Activated CD8-positive, alpha-beta memory T cell treated with anti-CD3 and anti-CD28 coated beads, Interleukin-2, amount 50 U/mL, for 4 hours (primary cell): Measurements from ENCODE around the gene MFN2.

ENCODE experiments used
- DNase-seq: peaks from one replicate; pipeline ENCODE4 v3.0.0-alpha.2; 2020

The MFN2 gene

DNA sequence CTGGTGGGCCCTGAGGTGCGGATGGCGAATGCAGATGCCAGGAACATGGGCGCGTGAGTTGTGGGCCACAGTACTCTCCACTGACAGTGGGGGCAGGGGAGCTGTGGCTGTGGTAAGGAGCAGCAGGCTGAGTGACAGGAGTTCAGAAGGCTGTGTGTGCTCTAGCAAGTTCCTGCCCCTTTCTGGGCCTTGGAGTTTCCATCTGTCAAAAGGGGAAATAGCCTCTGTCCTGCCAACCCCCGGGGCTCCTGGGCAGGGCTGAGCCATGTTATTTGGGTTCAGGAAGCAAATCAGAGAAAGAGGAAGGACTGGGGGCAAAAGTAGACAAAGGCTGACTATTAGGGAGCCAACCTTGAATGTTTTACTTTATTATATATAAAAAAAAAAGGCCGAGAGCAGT, 19.5 kb upstream of the MFN2 start:
- DNase-seq: no peak

DNA sequence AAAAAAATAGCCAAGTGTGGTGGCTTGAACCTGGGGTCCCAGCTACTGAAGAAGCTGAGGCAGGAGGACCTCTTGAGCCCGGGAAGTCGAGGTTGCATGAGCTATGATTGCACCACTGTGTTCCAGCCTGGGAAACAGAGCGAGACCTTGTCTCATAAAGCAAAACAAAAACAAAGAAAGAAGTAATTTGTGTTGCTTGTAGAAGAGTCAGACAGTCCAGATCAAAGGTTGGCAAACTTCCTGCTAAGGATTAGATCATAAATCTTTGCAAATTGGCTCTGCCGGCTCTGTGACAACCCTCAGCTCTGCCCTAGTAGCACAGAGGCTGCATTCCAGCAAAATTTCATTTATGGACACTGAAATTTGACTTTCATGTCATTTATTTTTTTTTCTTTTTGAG, 19.0 kb upstream of the MFN2 start:
- DNase-seq: no peak

DNA sequence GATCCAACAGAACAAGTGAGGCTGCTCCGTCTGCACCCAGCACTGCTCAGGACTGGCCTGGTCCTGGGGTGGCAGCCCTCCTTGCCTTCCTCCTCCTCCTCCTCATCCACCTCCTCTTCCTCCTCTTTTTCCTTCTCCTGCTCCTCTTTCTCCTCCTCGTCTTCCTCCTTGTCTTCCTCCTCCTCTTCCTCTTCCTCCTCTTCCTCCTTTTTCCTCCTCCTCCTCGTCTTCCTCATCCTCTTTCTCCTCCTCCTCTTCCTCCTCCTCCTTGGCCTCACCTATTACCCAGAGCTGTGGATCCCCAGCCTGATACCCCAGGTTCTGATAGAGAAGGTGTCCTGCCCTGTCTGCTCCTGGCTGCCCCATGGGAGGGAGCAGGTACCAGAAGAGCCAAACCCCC, 16.6 kb upstream of the MFN2 start:
- DNase-seq: no peak

DNA sequence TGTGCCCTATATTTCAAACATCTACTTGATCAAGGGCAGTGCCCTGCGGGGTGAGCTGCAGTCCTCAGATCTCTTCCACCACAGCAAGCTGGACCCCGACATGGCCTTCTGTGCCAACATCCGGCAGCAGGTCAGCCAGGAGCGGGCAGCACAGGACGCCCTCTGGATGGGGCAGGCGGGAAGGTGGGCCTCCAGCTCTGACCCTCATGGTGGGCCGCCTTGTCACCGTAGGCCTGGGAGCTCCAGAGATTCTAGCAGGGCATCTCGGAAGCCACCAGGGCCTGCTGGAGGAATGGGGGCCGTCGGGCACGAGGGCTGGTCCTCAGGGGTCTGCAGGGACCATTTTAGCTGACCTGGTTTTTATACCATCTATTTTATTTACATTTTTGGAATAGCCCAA, 15.6 kb upstream of the MFN2 start:
- DNase-seq: no peak

DNA sequence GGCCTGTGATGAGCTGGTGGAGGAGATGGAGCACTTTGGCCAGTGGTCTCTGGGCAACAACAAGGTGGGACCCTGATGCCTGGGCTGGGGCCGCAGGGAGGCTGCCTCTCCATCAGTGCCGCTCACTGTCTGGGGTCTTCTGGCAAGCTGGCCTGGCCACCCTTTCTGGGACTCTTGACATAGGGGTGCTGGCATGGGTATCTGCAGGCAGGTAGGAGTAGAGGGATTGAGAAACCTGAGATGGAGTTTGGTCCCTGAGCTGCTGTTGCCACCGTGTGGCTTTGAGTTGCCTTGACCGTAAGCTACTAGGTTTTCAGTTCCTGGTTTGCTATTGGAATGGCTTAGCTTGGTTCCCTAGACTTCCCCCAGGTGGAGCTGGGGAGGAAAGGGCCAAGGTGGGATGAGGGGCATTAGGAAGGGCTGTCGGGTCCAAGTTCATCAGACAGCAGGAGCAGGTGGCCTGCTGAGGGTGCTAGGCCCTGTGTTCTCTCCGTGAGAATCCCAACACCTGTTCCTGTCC, 13.2 kb upstream of the MFN2 start:
- no peak for DNase-seq

DNA sequence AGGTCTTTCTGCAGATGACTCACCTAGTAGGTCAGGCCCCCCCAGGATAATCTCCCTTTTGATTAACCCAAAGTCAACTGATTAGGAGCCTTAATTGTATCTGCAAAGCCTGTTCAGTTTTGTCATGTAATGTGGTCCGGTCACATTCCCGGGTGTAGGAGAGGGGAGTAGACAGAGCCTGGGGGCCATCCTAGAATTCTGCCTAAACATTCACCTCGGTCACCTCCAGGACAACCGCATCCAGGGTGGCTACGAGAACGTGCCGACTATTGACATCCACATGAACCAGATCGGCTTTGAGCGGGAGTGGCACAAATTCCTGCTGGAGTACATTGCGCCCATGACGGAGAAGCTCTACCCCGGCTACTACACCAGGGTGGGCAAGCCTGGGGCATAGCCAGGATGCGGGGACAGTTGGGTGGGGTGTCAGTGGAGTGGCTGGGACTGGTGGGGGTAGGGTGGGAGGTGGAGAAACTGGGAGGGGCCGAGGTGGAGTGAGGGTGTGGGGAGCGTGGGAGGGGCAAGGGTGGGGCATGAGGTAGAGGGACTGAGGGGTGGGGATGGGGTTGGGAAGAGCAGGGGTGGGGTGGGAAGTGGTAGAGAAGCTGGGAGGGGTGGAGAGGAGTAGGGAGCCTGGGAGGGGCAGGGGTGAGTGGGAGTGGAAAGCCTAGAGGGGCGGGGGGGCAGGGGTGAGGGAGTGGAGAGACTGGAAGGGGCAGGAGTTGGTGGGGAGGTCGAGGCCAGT, 9.6 kb upstream of the MFN2 start:
- DNase-seq: no peak

DNA sequence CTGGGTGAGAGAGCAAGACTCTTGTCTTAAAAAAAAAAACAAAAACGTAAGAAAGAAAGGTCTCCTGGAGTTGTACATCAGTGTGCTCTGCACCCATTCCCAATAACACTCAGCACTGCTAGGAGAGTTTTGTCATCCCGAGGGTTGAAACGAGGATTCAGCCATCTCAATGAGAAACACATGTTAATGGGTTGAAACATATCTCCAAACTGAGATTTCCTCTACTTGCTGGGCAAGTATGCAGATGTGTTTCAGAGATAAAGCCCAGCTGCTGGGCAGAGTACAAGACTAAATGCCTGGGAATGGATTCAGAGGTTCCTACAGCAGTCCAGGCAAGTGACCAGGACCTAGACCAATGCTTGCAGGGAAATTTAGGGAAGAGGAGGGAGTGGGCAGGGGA, 2.6 kb upstream of the MFN2 start:
- DNase-seq: no peak

DNA sequence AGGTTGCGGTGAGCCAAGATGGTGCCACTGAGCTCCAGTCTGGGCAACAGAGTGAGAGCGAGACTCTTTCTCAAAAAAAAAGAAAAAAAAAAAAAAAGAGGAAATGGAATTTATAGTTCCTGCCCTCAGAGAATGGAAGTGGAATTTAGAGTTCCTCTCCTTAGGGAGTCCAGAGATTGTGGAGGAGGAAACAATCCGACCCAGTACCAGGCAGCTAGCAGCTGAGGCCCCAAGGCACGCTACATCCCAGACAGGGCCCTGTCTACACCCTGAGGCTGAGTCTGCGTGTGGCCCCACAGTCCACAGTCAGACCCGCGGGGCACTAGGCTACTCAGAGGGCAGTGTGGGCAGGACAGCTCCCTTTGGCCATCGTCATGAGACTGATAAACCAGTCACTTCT, 1.9 kb upstream of the MFN2 start:
- DNase-seq: no peak

DNA sequence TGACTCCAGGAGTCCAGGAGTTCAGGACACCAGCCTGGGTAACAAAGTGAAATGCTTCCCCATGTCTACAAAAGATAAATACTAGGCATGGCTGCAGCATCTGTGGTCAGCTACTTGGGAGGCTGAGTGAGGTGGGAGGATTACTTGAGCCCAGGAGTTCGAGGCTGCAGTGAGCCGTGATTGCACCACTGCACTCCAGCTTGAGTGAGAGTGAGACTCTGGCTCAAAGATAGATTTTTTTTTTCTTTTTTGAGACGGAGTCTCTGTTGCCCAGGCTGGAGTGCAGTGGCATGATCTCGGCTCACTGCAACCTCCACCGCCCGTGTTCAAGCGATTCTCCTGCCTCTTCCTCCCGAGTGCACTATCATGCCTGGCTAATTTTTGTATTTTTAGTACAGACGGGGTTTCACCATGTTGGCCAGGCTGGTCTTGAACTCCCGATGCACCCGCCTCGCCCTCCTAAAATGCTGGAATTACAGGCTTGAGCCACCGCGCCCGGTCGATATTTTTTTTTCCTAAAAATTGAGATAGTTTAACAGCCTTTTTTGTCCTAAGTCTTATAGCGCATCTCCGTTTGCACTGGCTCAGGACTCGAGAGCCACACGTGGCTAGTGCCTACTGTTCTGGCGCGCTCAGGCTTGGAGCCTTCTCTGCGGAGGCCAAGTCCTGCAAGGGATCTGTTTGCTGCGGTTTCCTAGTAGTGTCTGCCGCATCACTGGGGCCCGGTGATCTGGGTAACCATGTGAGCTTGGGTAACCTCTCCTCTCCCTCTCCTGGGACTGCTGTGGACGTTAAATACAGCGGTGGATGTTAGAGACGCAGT, 1.0 kb upstream of the MFN2 start:
- no peak for DNase-seq

DNA sequence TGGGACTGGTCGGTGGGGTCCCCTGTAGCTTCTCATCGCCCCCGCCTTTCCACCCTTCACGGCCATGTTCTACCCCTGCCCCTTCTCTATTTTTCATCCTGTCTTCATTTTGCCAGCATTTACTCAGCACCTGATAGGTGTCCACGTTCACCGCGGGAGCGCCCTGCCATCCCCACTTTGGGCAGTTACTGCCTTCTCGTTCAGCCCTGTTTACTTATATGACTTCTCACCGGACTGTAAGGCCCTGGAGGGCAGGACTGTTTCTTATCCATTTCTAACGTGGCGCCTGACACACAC, 380 bp downstream of the MFN2 start:
- no peak for DNase-seq

DNA sequence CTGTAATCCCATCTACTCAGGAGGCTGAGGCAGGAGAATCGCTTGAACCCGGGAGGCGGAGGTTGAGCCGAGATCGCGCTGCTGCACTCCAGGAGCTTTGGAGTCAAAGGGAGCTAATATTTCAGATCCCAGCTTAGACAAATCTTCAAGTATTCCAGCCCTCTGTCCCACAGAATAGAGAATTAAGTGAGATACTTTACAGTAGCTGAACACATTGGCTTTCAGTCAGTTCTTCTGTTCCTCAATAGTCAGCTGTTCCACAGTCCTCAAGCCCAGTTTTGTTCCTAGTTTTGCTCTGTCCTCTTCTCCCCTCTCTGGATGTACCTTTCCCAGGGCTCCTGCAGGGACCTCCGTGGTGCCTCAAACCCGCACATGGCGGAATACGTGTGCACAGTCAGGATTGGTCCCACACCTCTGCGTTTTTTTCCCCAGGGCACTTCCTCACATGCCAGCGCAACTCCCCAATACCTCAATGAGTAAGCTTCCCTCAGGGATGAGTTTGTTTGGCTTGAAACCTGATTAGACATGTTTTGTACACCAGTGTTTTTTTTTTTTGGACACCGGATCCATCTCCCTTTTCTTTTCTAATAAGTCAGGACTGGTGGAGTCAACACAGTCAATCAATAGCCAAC, 1.2 kb downstream of the MFN2 start:
- DNase-seq: no peak

DNA sequence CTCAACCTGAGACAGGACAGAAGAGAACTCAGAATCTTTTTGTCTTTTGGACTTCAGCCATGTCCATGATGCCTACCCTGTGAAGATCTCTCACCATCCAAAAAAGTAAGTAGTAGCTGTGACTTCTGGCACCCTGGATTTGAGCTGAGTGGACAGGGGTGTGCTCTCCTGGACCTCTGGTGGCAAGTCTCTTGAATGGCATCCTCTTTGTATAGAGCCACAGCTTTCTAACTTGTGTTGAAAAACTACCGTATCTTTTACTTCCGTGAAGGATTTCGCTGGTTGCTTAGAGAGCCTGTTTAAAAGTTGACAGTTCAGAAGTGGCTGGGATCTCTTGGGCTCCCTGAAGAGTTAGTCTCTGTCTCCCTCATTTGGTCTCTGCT, 1.8 kb downstream of the MFN2 start:
- no peak for DNase-seq

DNA sequence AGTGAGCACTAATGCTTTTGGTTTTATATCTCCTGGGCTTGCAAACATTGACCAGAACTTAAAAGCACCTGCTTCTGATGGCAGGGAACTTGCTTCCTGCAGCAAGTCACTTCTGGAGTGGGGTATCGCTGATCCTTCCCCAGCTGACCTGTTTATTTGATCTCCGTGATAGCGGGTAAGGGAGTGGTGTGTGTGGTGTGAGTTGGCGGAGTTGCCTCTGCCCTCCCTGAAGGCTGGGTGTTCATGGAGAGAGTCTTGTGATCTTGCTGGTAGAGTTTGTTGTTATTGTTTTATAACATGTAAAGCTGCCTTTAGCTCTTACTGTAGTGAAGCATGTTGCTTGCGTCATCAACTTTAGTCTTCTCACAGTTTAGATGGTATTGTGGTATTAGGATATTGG, 3.9 kb downstream of the MFN2 start:
- DNase-seq: no peak

DNA sequence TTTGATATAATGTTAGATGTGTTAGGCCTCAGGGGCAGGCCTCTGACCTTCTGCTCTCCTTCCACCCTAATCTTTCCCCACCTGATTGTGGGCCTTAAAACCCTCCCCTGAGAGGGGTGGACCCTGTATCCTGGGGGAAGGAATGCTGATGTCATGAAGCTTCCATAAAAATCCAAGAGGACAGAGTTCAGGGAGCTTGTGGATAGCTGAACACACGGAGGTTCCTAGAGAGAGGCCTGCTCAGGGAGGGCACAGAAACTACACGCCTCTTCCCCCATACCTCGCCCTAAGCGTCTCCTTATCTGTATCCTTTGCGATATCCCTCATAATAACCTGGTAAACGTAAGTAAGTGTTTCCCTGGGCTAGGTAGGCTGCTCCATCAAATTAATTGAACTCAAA, 4.3 kb downstream of the MFN2 start:
- no peak for DNase-seq

DNA sequence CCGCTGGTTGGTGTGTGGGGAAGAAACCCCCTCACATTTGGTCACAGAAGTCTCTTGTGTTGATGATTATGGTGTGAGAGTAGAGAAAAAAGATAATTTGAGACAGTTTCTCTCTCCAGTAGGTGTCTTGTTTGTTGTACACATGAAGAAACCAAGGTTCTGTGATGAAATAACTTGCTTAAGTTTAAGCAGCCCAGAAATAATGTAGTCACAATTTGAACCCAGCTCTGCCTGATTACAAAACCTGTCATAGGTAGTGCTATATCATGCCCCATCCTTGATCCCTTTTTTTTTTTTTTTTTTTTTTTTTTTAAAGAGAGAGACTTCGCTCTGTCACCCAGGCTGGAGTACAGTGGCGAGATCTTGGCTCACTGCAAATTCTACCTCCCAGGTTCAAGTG, 4.9 kb downstream of the MFN2 start:
- no peak for DNase-seq

DNA sequence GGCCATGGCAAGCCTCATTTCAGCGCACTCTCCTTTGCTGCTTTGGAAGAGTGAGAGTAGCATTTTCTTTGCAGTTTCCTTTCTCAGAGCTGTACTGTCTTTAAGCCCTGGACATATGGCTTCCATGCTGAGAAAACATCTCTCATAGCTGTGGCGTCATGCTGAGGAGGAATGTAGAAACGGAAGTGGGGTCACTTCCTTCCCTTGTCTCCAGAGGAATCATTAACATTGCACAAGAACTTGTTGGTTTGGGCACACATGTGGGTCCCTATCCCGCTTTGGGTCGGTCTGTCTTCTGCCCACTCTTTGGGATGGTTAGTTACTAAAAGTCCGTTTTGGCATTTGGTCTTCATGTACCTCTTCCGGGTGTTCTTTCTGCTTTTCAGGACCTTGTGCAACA, 5.6 kb downstream of the MFN2 start:
- no peak for DNase-seq

DNA sequence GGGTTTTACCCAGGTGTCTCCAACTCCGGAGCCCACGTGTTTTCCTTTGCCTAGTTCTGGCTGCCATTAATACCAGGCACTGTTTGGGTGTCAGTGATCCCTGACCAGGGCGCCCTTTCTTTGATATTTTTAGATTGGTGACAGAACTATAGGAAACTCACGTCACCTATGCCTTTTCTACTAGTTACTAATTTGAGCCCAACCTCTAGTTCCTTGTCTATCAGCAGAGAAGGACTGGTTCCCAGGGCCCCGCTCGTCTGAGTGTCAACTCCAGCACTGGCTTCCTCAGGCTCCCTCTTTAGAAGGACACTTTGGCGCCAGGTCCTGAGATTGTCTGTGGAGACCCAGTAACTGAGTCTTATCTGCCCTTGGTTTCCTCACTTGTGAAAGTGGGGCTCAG, 9.4 kb downstream of the MFN2 start:
- no peak for DNase-seq

DNA sequence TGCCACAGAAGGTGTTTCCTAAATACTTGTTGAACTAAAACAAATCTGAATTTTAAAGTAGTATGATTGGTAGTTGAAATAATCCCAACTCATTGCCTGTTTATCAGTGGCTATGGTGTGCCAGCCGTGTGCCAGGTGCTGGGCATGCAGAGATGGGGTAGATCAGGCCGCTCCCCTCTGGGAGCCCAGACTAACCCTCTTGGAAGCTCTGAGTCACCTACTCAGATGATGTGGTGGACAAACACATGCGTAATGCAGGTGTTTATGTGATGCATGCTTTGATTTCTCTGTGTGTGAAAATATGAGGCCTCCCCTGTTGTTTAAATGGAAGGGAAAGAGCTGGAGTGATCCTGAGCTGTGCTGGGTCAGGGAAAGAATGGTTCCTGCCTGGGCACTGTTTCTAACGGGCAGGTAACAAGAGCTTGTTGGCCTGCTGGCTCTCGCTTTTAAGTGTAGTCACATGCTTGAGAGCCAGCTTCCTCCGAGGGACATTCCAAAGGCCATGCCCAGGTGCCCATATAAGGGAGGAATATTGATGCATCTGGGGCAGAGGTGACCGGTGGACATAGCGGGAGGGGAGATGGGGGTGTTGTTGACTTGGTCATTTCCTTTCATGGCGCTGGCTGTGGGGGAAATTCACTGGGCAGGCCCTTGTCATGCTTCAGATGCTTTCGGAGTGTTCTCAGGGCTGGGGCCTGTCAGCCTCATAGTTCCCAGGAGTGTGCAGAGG, 10.2 kb downstream of the MFN2 start:
- no peak for DNase-seq

DNA sequence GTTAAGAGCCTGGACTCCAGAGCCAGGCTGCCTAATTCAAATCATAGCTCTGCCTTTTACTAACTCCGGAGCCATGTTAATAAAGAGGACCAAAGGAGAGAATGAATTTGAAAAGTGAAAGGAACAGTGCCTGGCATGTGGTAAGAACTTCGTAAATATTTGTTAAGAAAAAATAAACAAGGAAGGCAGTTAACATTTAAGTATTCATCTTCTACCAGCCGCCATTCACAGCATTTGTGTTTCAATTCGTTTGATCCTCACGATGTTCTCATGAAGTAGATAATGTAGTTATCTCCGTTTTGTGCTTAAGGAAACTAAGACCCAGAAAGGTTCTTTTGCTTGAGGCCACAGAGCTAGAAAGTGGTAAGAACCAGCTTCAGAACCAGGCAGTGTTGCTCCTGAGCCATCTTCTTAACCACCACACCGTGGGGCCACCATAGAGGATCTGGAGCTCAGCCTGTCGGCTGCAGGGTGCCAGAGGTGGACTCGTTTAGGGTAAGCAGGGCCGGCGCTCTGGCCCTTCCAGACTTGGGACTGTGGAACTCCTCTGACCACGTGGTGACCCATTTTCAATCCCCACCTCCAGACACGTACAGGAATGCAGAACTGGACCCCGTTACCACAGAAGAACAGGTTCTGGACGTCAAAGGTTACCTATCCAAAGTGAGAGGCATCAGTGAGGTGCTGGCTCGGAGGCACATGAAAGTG, 11.9 kb downstream of the MFN2 start:
- no peak for DNase-seq

DNA sequence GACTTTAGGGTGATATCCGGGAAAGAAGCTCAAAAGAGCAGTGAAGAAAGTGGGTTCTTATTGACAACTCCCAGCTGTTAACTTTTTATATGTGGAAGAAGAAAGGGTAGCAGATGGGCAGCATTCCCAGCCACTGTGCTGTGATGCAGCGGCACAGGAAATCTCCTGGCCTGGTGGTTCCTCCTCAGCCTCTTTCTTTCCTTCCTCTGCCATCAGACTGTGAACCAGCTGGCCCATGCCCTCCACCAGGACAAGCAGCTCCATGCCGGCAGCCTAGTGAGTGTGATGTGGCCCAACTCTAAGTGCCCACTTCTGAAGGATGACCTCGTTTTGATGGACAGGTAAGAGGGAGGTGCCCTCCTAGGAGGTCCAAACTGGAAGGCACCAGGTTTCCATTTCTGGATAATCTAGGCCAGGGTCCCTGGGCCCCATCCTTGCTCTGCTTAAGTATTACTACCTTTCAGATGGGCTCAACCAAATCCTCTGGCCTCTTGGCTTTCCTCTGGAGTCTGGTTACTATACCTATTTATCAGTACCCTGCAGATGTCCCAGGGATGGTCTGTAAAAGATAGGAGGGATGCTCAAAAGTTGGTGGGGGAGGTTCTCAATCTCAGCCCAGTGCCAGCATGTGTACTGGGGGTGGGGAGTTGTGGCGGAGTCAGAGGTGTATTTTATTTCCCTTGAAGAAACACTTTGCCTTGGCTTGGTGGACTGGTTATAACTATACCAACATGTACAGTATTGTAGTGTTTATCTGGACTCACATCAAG, 17.0 kb downstream of the MFN2 start:
- no peak for DNase-seq

DNA sequence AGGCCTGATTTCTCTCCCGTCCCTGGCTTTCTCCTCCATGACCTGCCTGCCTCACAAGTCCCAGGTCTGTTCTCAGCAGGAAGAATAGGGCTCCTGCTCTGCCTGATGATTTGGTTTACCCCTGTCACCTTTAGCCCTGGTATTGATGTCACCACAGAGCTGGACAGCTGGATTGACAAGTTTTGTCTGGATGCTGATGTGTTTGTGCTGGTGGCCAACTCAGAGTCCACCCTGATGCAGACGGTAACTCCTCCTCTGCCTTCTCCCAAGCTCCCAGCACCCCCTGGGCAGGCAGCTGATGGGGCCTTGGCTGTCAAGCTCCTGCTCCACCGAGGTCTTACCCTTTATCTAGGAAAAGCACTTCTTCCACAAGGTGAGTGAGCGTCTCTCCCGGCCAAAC, 18.4 kb downstream of the MFN2 start:
- DNase-seq: no peak

DNA sequence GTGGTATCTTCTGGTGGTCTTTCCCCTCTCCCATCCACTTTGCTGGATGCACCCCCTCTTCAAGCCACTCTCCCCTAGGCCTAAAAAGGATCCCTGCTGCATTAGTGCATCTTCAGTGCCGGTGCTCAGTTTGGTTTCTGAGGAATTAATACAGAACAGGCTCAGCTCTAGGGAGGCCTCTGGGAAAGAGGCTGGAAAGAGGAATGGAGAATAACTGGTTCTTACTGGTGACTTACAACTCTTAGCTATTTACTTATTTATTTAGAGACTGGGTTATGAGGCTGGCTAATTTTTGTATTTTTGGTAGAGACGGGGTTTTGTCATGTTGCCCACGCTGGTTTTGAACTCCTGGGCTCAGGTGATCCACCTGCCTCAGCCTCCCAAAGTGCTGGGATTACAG, 19.0 kb downstream of the MFN2 start:
- no peak for DNase-seq
